GM21717 (cell line): ENCODE data around the gene OR10G7.
"Not testable (repeated sequence)": the region's sequence is repeated elsewhere in the genome, so short reads cannot be mapped to it uniquely, and the experiment has no call there.

Experiments
- ATAC-seq: cut with Tn5 transposase; IDR thresholded peaks from one replicate; pipeline ENCODE4 v1.9.1; 2021; ENCODE audit warnings: mild to moderate bottlenecking, moderate library complexity; ENCODE audit not compliant: unreplicated experiment

Gene OR10G7

DNA sequence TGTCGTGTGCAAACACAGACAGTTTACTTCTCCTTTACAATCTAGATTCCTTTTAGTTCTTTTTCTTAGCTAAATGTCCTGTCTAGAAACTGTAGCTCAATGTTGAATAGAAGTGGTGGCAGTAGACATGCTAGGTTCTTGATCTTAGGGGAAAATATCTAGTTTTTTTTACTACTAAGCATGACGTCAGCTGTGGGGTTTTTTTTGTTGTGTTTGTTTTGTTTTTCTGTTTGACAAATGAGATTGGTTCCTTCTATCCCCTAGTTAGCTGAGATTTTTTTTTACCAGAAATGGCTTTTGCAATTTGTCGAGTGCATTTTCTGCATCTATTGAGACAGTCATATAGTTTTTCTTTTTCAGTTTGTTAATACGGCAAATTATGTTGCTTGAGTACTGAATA is 2.3 kb upstream of the OR10G7 start:
- no peak for ATAC-seq

- no peak for ATAC-seq
Measured at GRCh38 chr11:124039557-124039956, 1.6 kb downstream of the OR10G7 start.

- ATAC-seq = no peak
Measured at GRCh38 chr11:124036666-124037065, 4.5 kb downstream of the OR10G7 start.

DNA sequence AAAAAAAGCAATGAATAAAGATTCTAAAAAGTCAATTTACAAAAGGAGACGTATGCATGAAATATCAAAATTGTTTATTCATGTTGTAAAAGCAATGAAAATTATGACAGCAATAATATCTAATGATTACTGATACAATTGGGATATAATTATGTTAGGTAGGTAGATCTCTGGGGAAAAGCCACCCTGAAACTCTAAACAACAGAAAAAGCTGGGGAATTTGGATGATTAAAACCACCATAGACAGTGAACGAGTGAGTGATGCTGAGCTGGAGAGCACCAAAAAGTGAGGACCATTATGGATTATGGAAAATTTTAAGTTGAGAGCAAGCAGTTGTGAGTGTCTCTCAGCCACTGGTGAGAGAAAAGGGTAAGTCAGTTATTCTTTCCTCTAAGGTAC is 14.6 kb downstream of the OR10G7 start, which contains the start of gene OR10G8:
Gene OR10G8, plus strand, starts transcription at position 301 of the 400 bp plus-strand sequence. CDS start 2,825 bp downstream, outside the sequence.
- ATAC-seq = no peak

DNA sequence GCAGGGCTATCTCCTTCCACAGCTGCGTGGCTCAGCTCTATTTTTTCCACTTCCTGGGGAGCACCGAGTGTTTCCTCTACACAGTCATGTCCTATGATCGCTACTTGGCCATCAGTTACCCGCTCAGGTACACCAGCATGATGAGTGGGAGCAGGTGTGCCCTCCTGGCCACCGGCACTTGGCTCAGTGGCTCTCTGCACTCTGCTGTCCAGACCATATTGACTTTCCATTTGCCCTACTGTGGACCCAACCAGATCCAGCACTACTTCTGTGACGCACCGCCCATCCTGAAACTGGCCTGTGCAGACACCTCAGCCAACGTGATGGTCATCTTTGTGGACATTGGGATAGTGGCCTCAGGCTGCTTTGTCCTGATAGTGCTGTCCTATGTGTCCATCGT is 25.3 kb downstream of the OR10G7 start:
- ATAC-seq = not testable (repeated sequence)

- no peak for ATAC-seq
Measured at GRCh38 chr11:124012697-124013096, 28.4 kb downstream of the OR10G7 start, which contains the start of gene OR10G4. OR10G4 (plus strand) TSS chr11:124012997; CDS start chr11:124015575, 2,578 bp downstream.

DNA sequence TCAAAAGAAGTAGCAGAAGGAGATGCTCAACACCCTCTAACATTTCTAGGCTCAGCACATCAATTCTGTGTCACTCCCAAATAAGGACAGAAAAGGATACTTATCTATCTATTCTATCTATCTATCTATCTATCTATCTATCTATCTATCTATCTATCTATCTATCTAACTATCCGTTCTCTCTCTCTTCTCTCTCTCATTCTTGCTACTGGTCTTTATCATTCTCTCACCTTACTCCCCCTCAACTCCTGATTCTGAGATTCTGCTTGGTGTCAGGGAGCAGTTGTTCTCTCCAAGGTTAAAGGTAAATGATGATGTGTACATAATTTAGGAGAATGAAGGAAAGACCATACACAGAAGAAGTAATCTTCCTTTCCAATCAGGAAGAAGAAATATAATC is 46.0 kb downstream of the OR10G7 start, which contains the start of gene OR10G6:
Gene OR10G6, minus strand, starts transcription at position 43 of the 400 bp plus-strand sequence. Its CDS starts 0 bp downstream, at position 43.
- no peak for ATAC-seq
